Endothelial cell of umbilical vein (primary cell): Measurements from ENCODE around the gene ESPN. TPM values are rescaled to one million over a fixed set of nuclear protein-coding genes. Genes with fewer than 3 reads are reported as not detected.
A peak's percentile ranks its signal among the peaks of the same experiment; 100 is the strongest.

Experiments used
- BruUV-seq: library from RNA; stranded (reverse); fragments of 400-500 nt; replicated peaks from 2 replicates; lab custom pipeline; 2021; lab: Mats Ljungman, UMichigan
- CTCF ChIA-PET: fragments of 300-600, 350-600 bp; sonication (Branson Sonifier 250); formaldehyde crosslinking; loops from one replicate; lab custom pipeline; 2021; ENCODE audit warnings: antibody characterized with exemption, inconsistent platforms; lab: Charles Lee
- POLR2A ChIA-PET: fragments of 300-600, 350-600 bp; sonication (Branson Sonifier 250); formaldehyde crosslinking; loops from one replicate; lab custom pipeline; 2021; ENCODE audit warnings: antibody characterized with exemption, inconsistent platforms; lab: Charles Lee
- DNase-seq: peaks from one replicate; pipeline ENCODE4 v3.0.0-alpha.2; 2011; ENCODE audit warnings: low read depth, low spot score
- FAIRE-seq: peaks from 2 replicates; lab custom pipeline; 2011; peaks lifted over from hg19 to GRCh38; lab: Jason Lieb, UNC
- H2AFZ ChIP-seq: 2 replicates; pipeline ENCODE4 v1.6.0; 2012; ENCODE audit warnings: low read depth, low read length, control low read depth, inconsistent platforms
- H3K27ac ChIP-seq: 2 replicates; pipeline ENCODE4 v1.5.1; 2011; ENCODE audit warnings: low read depth, mild to moderate bottlenecking, control low read depth, low read length, moderate library complexity; ENCODE audit not compliant: insufficient read depth
- H3K27me3 ChIP-seq, 2 experiments: 2 replicates each; pipeline versions ENCODE4 v1.6.0 to v1.6.1; 2011; ENCODE audit warnings: low read length in 2 of 2, mixed read lengths in 1 of 2; ENCODE audit not compliant: control insufficient read depth in 2 of 2, insufficient read depth in 2 of 2
- H3K36me3 ChIP-seq, 2 experiments: 2 replicates in 1 of 2; 3 replicates in 1 of 2; pipeline ENCODE4 v1.5.1; 2011; ENCODE audit warnings: low read length in 2 of 2, mild to moderate bottlenecking in 1 of 2, moderate library complexity in 1 of 2; ENCODE audit not compliant: control insufficient read depth in 2 of 2, insufficient read depth in 2 of 2; ENCODE audit errors: extremely low read depth in 1 of 2
- H3K4me1 ChIP-seq: 3 replicates; pipeline ENCODE4 v1.5.1; 2011; ENCODE audit warnings: mild to moderate bottlenecking, low read length; ENCODE audit not compliant: control insufficient read depth, insufficient read depth; ENCODE audit errors: extremely low read depth
- H3K4me2 ChIP-seq: 2 replicates; pipeline ENCODE4 v1.6.1; 2011; ENCODE audit warnings: low read length, control low read depth, mixed read lengths; ENCODE audit not compliant: insufficient read depth
- H3K4me3 ChIP-seq, 3 experiments: fragments of 200-600 bp in 1 of 3; sonication (generic), shearing (Covaris generic) in 1 of 3; replicated peaks in 1 of 3; 2 replicates each; pipeline ENCODE4 v1.5.1; 2011 to 2016; ENCODE audit warnings: control low read depth in 3 of 3, low read length in 3 of 3, mild to moderate bottlenecking in 2 of 3, inconsistent platforms in 1 of 3, low read depth in 1 of 3, moderate library complexity in 1 of 3; ENCODE audit not compliant: insufficient read depth in 1 of 3
- H3K79me2 ChIP-seq: 2 replicates; pipeline ENCODE4 v1.6.0; 2012; ENCODE audit warnings: low read length, inconsistent platforms; ENCODE audit not compliant: control insufficient read depth, insufficient read depth
- H3K9ac ChIP-seq: replicated peaks from 2 replicates; pipeline ENCODE3; 2011; ENCODE audit warnings: low read length, control low read depth; ENCODE audit not compliant: insufficient read depth; ENCODE audit errors: extremely low read depth
- H3K9me1 ChIP-seq: replicated peaks from 3 replicates; pipeline ENCODE4 v1.6.0; 2011; ENCODE audit warnings: mild to moderate bottlenecking, low read length; ENCODE audit not compliant: control insufficient read depth, insufficient read depth; ENCODE audit errors: extremely low read depth
- H3K9me3 ChIP-seq: replicated peaks from 2 replicates; pipeline ENCODE4 v1.5.1; 2012; ENCODE audit warnings: low read length, inconsistent platforms; ENCODE audit not compliant: control insufficient read depth, insufficient read depth
- H4K20me1 ChIP-seq: replicated peaks from 2 replicates; pipeline ENCODE3; 2011; ENCODE audit warnings: mild to moderate bottlenecking, low read length; ENCODE audit not compliant: control insufficient read depth, insufficient read depth; ENCODE audit errors: extremely low read depth
- EZH2 ChIP-seq: IDR thresholded peaks from 2 replicates; pipeline ENCODE4 v1.6.1; 2012; ENCODE audit warnings: borderline replicate concordance, low read depth, mild to moderate bottlenecking, moderate library complexity, low read length, inconsistent platforms; ENCODE audit not compliant: severe bottlenecking
- GATA2 ChIP-seq: IDR thresholded peaks from 2 replicates; pipeline ENCODE4 v1.7.0; 2011; ENCODE audit warnings: low read depth, mild to moderate bottlenecking, moderate library complexity, mixed read lengths, low read length; ENCODE audit not compliant: insufficient read length, insufficient read depth
- MYC ChIP-seq: IDR thresholded peaks from one replicate; pipeline ENCODE4 v1.6.1; 2011; ENCODE audit warnings: mild to moderate bottlenecking, low read depth, low read length
- POLR2A ChIP-seq: IDR thresholded peaks from 2 replicates; pipeline ENCODE4 v1.6.1; 2012; ENCODE audit warnings: low read depth, mild to moderate bottlenecking, control low read depth, low read length
- dilution Hi-C: fragments of 300-500 bp; cut with MboI; formaldehyde crosslinking; loops from one replicate; pipeline ENCODE4 v1.15.0; 2019; ENCODE audit warnings: low sequenced_read_pairs; ENCODE audit not compliant: extremely low pct_ligation_motif_present
- intact Hi-C: fragments of 100-400 bp; cut with micrococcal nuclease; formaldehyde crosslinking; loops from one replicate; pipeline ENCODE4 v1.10.0; 2022
- polyA plus RNA-seq, 4 experiments: library from polyadenylated mRNA; depleted of rRNA in 3 of 4; stranded (reverse) in 3 of 4; unstranded in 1 of 4; fragments of >200 nt; gene quantifications; 2 replicates each; pipeline versions ENCODE4 v1.2.1 to v1.2.3, GENCODE V29; 2011 to 2012; ENCODE audit warnings: missing spikeins in 1 of 4
- total RNA-seq: library from RNA; stranded (reverse); gene quantifications from 2 replicates; pipeline ENCODE4 v1.2.3, GENCODE V29; 2021
- TF ChIP-seq, protein P1 (sequence below), 2 donors: IDR thresholded peaks; 1 replicate in 1 of 2; 2 replicates in 1 of 2; pipeline ENCODE4 v1.5.1; 2011; ENCODE audit warnings: low read length in 2 of 2, mild to moderate bottlenecking in 2 of 2, moderate library complexity in 2 of 2, control low read depth in 1 of 2, inconsistent platforms in 1 of 2, low read depth in 1 of 2; ENCODE audit not compliant: insufficient read depth in 1 of 2; ENCODE audit errors: extremely low read depth in 1 of 2

Gene ESPN
- total and polyA plus RNA-seq, 2 donors (not counting 3 experiments of a cell fraction or from before 2014, with no cell fraction given), result 0.54 to 0.71 TPM

DNA sequence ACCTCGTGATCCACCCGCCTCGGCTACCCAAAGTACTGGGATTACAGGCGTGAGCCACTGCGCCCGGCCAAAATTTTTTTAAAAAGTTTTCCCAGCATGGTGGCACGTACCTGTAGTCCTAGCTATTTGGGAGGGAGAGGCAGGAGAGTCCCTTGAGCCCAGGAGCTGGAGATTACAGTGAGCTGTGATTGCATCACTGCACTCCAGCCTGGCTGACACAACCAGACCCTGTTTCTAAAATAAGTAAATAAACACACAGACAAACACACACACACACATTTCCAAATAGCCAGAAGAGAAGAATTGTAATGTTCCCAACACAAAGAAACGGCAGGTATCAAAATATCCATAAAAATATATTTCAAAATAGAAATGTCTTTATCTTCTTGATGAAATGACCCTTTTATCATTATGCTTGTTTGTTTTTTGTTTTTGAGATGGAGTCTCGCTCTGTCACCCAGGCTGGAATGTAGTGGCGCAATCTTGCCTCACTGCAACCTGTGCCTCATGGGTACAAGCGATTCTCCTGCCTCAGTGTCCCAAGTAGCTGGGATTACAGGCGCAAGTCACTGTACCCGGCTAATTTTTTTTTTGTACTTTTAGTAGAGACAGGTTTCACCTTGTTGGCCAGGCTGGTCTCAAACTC, 14.2 kb upstream of the ESPN start:
- Histone ChIP-seq H4K20me1 (no peaks in the 10 kb centered on the region), H3K4me1 (peaks cover 8% of the 10 kb centered on the region), H3K9me1 (no peaks in the 10 kb centered on the region), H3K4me2 (no peak overlapping the region), H3K27me3 (peaks cover 0 to 3% of the 10 kb centered on the region in 2 experiments), H3K9me3 (no peaks in the 10 kb centered on the region), H2AFZ (no peak overlapping the region), H3K4me3 (no peak overlapping the region), H3K79me2 (no peaks in the 10 kb centered on the region), H3K27ac (no peak overlapping the region), H3K9ac (no peak overlapping the region), H3K36me3 (no peaks in the 10 kb centered on the region)
- intact Hi-C loops (no loop called here), dilution Hi-C loops (no loop called here)
- TF ChIP-seq EZH2, result no peak
- no peak for TF ChIP-seq GATA2
- TF ChIP-seq POLR2A, result no peak
- TF ChIP-seq, protein P1, sequence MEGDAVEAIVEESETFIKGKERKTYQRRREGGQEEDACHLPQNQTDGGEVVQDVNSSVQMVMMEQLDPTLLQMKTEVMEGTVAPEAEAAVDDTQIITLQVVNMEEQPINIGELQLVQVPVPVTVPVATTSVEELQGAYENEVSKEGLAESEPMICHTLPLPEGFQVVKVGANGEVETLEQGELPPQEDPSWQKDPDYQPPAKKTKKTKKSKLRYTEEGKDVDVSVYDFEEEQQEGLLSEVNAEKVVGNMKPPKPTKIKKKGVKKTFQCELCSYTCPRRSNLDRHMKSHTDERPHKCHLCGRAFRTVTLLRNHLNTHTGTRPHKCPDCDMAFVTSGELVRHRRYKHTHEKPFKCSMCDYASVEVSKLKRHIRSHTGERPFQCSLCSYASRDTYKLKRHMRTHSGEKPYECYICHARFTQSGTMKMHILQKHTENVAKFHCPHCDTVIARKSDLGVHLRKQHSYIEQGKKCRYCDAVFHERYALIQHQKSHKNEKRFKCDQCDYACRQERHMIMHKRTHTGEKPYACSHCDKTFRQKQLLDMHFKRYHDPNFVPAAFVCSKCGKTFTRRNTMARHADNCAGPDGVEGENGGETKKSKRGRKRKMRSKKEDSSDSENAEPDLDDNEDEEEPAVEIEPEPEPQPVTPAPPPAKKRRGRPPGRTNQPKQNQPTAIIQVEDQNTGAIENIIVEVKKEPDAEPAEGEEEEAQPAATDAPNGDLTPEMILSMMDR (IDR thresholded peaks at IDR 0.05; ENCODE audit: extremely low read depth in 1 of 2, insufficient read depth in 1 of 2, low read depth in 1 of 2, low read length in 2 of 2), result no peak
- TF ChIP-seq MYC, result no peak
- POLR2A ChIA-PET, result no interaction called here
- peak; percentile 12 for FAIRE-seq
- CTCF ChIA-PET, result interaction anchor here (2.0 to 7.0 kb wide), 2 partner anchors 27 to 163 kb away, joined by 5 to 73 read pairs; no protein-coding TSS in a partner anchor
- BruUV-seq, result no TSS peak
- DNase-seq, result no peak
